SK-N-MC (cell line): ENCODE results near the gene DPH3.

Source experiments
- EZH2 ChIP-seq: fragments of 200-600 bp; sonication (generic); IDR thresholded peaks from one replicate; pipeline ENCODE4 v1.6.1; 2017; ENCODE audit warnings: antibody characterized with exemption
- POLR2AphosphoS5 ChIP-seq: IDR thresholded peaks from 2 replicates; pipeline ENCODE4 v1.6.1; 2012; ENCODE audit warnings: mild to moderate bottlenecking, low read depth, low read length, borderline replicate concordance

DNA sequence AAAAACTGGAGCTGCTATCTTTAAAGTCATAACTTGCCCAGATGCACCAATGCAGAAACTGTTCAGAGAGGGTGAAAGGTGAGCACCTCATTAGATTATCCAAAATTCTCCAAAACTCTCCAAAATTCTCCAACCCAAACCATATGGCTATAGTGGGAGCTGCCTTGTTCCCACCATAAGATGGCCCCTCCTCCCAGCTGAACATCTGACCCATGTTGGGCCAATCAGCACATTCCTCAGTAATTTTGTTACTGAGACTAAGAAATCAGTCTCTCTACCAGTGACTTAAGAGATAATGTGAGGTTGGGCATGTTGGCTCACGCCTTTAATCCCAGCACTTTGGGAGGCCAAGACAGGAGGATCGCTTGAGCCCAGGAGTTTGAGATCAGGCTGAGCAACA is 32.8 kb downstream of the DPH3 start:
- no peak for TF ChIP-seq EZH2
- no peak for TF ChIP-seq POLR2AphosphoS5
